GM18870 (cell line): ENCODE results near the gene MPZ.
"Not testable (repeated sequence)": the region's sequence is repeated elsewhere in the genome, so short reads cannot be mapped to it uniquely, and the experiment has no call there.

Source experiments
- ATAC-seq: cut with Tn5 transposase; IDR thresholded peaks from one replicate; pipeline ENCODE4 v1.9.1; 2021; ENCODE audit warnings: moderate library complexity; ENCODE audit not compliant: unreplicated experiment

The MPZ gene

DNA sequence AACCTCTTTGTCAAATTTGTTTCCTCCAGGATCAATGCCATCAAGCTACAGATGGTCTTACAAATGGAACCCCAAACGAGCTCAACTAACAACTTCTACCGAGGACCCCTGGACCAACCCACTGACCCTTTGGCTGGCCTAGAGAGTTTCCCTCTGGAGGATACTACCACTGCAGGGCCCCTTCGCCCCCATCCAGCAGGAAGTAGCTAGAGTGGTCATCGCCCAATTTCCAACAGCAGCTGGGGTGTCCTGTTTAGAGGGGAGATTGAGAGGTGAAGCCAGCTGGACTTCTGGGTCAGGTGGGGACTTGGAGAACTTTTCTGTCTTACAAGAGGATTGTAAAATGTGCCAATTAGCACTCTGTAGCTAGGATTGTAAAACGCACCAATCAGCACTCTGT, 52.7 kb downstream of the MPZ start:
- not testable (repeated sequence) for ATAC-seq

DNA sequence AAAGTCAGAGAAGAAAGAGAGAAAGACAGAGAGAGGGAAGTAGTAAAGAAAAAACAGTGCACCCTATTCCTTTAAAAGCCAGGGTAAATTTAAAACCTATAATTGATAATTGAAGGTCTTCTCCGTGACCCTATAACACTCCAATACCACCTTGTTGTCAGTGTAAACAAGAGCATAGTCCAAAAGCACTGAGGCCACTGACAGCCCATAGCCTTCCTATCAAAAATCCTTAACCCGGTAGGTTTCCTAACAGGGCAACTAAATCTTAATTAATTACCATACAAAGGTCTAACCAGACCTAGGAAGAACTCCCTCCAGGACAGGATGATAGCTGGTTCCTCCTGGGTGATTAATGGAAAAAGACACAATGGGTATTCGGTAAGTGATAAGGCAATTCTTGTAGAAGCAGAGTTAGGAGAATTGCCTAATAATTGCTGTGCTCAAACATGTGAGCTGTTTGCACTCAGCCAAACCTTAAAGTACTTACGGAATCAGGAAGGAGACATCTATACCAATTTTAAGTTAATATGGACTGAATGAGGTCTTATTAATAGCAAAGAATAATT, 53.7 kb downstream of the MPZ start:
- ATAC-seq, result not testable (repeated sequence)

DNA sequence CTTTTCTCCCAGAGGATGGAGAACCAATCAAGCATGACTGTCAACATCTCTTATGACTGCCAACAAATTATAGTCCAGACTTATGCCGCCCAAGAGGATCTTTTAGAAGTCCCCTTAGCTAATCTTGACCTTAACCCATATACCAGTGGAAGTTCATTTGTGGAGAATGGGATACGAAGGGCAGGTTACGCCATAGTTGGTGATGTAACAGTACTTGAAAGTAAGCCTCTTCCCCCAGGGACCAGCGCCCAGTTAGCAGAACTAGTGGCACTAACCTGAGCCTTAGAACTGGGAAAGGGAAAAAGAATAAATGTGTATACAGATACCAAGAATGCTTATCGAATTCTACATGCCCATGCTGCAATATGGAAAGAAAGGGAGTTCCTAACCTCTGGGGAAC, 54.5 kb downstream of the MPZ start:
- not testable (repeated sequence) for ATAC-seq
